ENCODE measurements around the gene TMEM63A. TPM values are rescaled to one million over a fixed set of nuclear protein-coding genes. Genes with fewer than 3 reads are reported as not detected.
A peak's percentile ranks its signal among the peaks of the same experiment; 100 is the strongest.

TMEM63A gene
- total RNA-seq, 1 experiment from 2014 or later: 303 TPM

GRCh38 chr1:225863167-225863566 is 19.0 kb downstream of the TMEM63A start:
- DNase-seq: no peak
- BruUV-seq (replicated peaks): no TSS peak
- no peaks in the 10 kb centered on the region for H3K9me3 Mint-ChIP-seq (ENCODE audit: low read depth, unreplicated experiment)
- no peak for TF ChIP-seq CTCF (IDR thresholded peaks at IDR 0.05; ENCODE audit: unreplicated experiment)
- H3K4me1 Mint-ChIP-seq (ENCODE audit: low read depth, unreplicated experiment): no peaks in the 10 kb centered on the region
- H3K27me3 Mint-ChIP-seq (ENCODE audit: unreplicated experiment): no peaks in the 10 kb centered on the region
- intact Hi-C loops (cut with micrococcal nuclease; ENCODE audit: unreplicated experiment): loop anchor here (5.0 kb wide), 1 partner anchor 49 kb away; no protein-coding TSS in a partner anchor
- no peak overlapping the region for H3K27ac Mint-ChIP-seq (ENCODE audit: unreplicated experiment)
- CTCF ChIA-PET: no interaction called here
- H3K36me3 Mint-ChIP-seq (ENCODE audit: insufficient read depth, unreplicated experiment): peaks cover 98% of the 10 kb centered on the region
- H3K4me3 Mint-ChIP-seq (ENCODE audit: low read depth, unreplicated experiment): no peak overlapping the region

GRCh38 chr1:225862581-225862950 is 19.6 kb downstream of the TMEM63A start:
- no peaks in the 10 kb centered on the region for H3K9me3 Mint-ChIP-seq (ENCODE audit: low read depth, unreplicated experiment)
- H3K4me1 Mint-ChIP-seq (ENCODE audit: low read depth, unreplicated experiment): no peaks in the 10 kb centered on the region
- BruUV-seq (replicated peaks): no TSS peak
- H3K36me3 Mint-ChIP-seq (ENCODE audit: insufficient read depth, unreplicated experiment): peaks cover 98% of the 10 kb centered on the region
- no peak for DNase-seq
- no peak for TF ChIP-seq CTCF (IDR thresholded peaks at IDR 0.05; ENCODE audit: unreplicated experiment)
- CTCF ChIA-PET: no interaction called here
- H3K4me3 Mint-ChIP-seq (ENCODE audit: low read depth, unreplicated experiment): no peak overlapping the region
- intact Hi-C loops (cut with micrococcal nuclease; ENCODE audit: unreplicated experiment): loop anchor here (5.0 kb wide), 1 partner anchor 50 kb away; no protein-coding TSS in a partner anchor
- H3K27me3 Mint-ChIP-seq (ENCODE audit: unreplicated experiment): no peaks in the 10 kb centered on the region
- no peak overlapping the region for H3K27ac Mint-ChIP-seq (ENCODE audit: unreplicated experiment)

- Mint-ChIP-seq H3K4me3 (ENCODE audit: low read depth, unreplicated experiment) (no peak overlapping the region), H3K4me1 (ENCODE audit: low read depth, unreplicated experiment) (no peaks in the 10 kb centered on the region), H3K9me3 (ENCODE audit: low read depth, unreplicated experiment) (no peaks in the 10 kb centered on the region), H3K36me3 (ENCODE audit: insufficient read depth, unreplicated experiment) (peaks cover 98% of the 10 kb centered on the region), H3K27me3 (ENCODE audit: unreplicated experiment) (no peaks in the 10 kb centered on the region), H3K27ac (ENCODE audit: unreplicated experiment) (no peak overlapping the region)
- BruUV-seq (replicated peaks): no TSS peak
- DNase-seq: no peak
- TF ChIP-seq CTCF (IDR thresholded peaks at IDR 0.05; ENCODE audit: unreplicated experiment): no peak
- CTCF ChIA-PET: no interaction called here
- intact Hi-C loops (cut with micrococcal nuclease; ENCODE audit: unreplicated experiment): loop anchor here (5.0 kb wide), 1 partner anchor 50 kb away; no protein-coding TSS in a partner anchor
These were observed 20.2 kb downstream of the TMEM63A start for GRCh38 chr1:225861834-225862580.

GRCh38 chr1:225860876-225861441 is 21.2 kb downstream of the TMEM63A start:
- intact Hi-C loops (cut with micrococcal nuclease; ENCODE audit: unreplicated experiment): loop anchor here (5.0 kb wide), 1 partner anchor 51 kb away; no protein-coding TSS in a partner anchor

More at GRCh38 chr1:225860876-225861441, 21.2 kb downstream of the TMEM63A start:
- Mint-ChIP-seq H3K9me3 (ENCODE audit: low read depth, unreplicated experiment) (no peaks in the 10 kb centered on the region), H3K4me3 (ENCODE audit: low read depth, unreplicated experiment) (no peak overlapping the region), H3K27me3 (ENCODE audit: unreplicated experiment) (no peaks in the 10 kb centered on the region), H3K4me1 (ENCODE audit: low read depth, unreplicated experiment) (no peaks in the 10 kb centered on the region), H3K36me3 (ENCODE audit: insufficient read depth, unreplicated experiment) (peaks cover 98% of the 10 kb centered on the region), H3K27ac (ENCODE audit: unreplicated experiment) (peak overlapping the region; percentile 46)
- no TSS peak for BruUV-seq (replicated peaks)
- CTCF ChIA-PET: no interaction called here
- no peak for DNase-seq
- TF ChIP-seq CTCF (IDR thresholded peaks at IDR 0.05; ENCODE audit: unreplicated experiment): no peak

All from Calu3 (cell line).